Measurements from ENCODE around the gene NOCT.
A peak's percentile ranks its signal among the peaks of the same experiment; 100 is the strongest.

DNA sequence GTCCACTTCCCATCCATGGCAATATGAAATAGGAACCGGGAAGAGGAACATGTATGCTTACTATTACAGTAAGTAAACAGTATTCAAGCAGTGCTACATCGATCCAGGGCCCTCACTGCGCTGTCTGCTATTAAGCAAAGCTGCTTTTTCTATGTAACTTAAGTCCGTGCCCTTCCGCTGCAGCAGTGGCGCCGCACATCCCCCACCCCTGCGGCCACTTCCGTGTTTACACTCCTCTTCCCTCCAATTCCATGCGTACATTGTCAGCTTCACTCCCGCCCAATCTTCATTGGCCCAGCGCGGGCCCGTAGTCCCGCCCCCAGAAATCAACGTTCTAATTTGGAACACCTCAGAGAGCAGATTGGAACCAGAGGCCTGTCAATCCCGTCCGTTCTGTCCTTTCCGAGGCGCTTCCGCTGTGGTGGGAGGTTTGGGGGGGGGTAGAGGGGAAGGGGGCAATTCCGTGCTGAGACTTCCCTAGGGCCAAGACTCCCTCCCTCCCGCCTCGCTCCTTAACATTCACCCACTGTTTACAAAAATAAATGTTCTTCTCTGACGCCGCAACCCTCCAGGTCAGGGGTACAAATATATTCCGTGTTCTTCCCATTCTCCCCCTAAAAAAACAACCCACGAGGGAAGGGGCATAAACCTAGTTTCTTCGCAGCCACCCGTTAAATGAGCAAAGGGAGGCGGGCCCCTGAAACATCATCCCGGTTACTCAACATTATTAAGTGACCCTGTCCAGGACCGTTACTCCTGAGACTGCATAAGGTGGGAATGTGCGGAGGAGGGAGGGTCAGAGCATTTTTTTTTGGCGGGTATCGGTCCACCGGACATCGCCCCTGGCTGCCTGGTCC lies 67.4 kb downstream of the NOCT start:
- TF ChIP-seq EZH2phosphoT487 (IDR thresholded peaks at IDR 0.05; ENCODE audit: unreplicated experiment) (no peak), EZH2 (IDR thresholded peaks at IDR 0.05; ENCODE audit: low read depth, unreplicated experiment) (no peak), POLR2AphosphoS5 (IDR thresholded peaks at IDR 0.05; ENCODE audit: low read depth) (peak; percentile 47), JUNB (IDR thresholded peaks at IDR 0.05; ENCODE audit: unreplicated experiment) (no peak), STAT1 (IDR thresholded peaks at IDR 0.05; ENCODE audit: unreplicated experiment) (no peak), NANOG (IDR thresholded peaks at IDR 0.05; ENCODE audit: borderline replicate concordance) (no peak), CREB1 (CRISPR knock-in tag; IDR thresholded peaks at IDR 0.05; ENCODE audit: low read depth) (peak; percentile 71; the same call in 1 of the 2 replicates), ZNF114 (CRISPR knock-in tag; IDR thresholded peaks at IDR 0.05) (no peak)
- TF ChIP-seq, protein P1, sequence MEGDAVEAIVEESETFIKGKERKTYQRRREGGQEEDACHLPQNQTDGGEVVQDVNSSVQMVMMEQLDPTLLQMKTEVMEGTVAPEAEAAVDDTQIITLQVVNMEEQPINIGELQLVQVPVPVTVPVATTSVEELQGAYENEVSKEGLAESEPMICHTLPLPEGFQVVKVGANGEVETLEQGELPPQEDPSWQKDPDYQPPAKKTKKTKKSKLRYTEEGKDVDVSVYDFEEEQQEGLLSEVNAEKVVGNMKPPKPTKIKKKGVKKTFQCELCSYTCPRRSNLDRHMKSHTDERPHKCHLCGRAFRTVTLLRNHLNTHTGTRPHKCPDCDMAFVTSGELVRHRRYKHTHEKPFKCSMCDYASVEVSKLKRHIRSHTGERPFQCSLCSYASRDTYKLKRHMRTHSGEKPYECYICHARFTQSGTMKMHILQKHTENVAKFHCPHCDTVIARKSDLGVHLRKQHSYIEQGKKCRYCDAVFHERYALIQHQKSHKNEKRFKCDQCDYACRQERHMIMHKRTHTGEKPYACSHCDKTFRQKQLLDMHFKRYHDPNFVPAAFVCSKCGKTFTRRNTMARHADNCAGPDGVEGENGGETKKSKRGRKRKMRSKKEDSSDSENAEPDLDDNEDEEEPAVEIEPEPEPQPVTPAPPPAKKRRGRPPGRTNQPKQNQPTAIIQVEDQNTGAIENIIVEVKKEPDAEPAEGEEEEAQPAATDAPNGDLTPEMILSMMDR (conservative IDR thresholded peaks at IDR 0.05; ENCODE audit: low read depth in 2 of 2), result peak in 1 of 2 experiments; percentile 15; a peak in 1 of 4 replicates
- TF ChIP-seq, protein P2, sequence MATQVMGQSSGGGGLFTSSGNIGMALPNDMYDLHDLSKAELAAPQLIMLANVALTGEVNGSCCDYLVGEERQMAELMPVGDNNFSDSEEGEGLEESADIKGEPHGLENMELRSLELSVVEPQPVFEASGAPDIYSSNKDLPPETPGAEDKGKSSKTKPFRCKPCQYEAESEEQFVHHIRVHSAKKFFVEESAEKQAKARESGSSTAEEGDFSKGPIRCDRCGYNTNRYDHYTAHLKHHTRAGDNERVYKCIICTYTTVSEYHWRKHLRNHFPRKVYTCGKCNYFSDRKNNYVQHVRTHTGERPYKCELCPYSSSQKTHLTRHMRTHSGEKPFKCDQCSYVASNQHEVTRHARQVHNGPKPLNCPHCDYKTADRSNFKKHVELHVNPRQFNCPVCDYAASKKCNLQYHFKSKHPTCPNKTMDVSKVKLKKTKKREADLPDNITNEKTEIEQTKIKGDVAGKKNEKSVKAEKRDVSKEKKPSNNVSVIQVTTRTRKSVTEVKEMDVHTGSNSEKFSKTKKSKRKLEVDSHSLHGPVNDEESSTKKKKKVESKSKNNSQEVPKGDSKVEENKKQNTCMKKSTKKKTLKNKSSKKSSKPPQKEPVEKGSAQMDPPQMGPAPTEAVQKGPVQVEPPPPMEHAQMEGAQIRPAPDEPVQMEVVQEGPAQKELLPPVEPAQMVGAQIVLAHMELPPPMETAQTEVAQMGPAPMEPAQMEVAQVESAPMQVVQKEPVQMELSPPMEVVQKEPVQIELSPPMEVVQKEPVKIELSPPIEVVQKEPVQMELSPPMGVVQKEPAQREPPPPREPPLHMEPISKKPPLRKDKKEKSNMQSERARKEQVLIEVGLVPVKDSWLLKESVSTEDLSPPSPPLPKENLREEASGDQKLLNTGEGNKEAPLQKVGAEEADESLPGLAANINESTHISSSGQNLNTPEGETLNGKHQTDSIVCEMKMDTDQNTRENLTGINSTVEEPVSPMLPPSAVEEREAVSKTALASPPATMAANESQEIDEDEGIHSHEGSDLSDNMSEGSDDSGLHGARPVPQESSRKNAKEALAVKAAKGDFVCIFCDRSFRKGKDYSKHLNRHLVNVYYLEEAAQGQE (IDR thresholded peaks at IDR 0.05; ENCODE audit: unreplicated experiment), result no peak
- TF ChIP-seq, protein P3, sequence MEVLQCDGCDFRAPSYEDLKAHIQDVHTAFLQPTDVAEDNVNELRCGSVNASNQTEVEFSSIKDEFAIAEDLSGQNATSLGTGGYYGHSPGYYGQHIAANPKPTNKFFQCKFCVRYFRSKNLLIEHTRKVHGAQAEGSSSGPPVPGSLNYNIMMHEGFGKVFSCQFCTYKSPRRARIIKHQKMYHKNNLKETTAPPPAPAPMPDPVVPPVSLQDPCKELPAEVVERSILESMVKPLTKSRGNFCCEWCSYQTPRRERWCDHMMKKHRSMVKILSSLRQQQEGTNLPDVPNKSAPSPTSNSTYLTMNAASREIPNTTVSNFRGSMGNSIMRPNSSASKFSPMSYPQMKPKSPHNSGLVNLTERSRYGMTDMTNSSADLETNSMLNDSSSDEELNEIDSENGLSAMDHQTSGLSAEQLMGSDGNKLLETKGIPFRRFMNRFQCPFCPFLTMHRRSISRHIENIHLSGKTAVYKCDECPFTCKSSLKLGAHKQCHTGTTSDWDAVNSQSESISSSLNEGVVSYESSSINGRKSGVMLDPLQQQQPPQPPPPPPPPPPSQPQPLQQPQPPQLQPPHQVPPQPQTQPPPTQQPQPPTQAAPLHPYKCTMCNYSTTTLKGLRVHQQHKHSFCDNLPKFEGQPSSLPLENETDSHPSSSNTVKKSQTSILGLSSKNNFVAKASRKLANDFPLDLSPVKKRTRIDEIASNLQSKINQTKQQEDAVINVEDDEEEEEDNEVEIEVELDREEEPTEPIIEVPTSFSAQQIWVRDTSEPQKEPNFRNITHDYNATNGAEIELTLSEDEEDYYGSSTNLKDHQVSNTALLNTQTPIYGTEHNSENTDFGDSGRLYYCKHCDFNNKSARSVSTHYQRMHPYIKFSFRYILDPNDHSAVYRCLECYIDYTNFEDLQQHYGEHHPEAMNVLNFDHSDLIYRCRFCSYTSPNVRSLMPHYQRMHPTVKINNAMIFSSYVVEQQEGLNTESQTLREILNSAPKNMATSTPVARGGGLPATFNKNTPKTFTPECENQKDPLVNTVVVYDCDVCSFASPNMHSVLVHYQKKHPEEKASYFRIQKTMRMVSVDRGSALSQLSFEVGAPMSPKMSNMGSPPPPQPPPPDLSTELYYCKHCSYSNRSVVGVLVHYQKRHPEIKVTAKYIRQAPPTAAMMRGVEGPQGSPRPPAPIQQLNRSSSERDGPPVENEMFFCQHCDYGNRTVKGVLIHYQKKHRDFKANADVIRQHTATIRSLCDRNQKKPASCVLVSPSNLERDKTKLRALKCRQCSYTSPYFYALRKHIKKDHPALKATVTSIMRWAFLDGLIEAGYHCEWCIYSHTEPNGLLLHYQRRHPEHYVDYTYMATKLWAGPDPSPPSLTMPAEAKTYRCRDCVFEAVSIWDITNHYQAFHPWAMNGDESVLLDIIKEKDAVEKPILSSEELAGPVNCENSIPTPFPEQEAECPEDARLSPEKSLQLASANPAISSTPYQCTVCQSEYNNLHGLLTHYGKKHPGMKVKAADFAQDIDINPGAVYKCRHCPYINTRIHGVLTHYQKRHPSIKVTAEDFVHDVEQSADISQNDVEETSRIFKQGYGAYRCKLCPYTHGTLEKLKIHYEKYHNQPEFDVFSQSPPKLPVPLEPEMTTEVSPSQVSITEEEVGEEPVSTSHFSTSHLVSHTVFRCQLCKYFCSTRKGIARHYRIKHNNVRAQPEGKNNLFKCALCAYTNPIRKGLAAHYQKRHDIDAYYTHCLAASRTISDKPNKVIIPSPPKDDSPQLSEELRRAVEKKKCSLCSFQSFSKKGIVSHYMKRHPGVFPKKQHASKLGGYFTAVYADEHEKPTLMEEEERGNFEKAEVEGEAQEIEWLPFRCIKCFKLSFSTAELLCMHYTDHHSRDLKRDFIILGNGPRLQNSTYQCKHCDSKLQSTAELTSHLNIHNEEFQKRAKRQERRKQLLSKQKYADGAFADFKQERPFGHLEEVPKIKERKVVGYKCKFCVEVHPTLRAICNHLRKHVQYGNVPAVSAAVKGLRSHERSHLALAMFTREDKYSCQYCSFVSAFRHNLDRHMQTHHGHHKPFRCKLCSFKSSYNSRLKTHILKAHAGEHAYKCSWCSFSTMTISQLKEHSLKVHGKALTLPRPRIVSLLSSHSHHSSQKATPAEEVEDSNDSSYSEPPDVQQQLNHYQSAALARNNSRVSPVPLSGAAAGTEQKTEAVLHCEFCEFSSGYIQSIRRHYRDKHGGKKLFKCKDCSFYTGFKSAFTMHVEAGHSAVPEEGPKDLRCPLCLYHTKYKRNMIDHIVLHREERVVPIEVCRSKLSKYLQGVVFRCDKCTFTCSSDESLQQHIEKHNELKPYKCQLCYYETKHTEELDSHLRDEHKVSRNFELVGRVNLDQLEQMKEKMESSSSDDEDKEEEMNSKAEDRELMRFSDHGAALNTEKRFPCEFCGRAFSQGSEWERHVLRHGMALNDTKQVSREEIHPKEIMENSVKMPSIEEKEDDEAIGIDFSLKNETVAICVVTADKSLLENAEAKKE (CRISPR knock-in tag; IDR thresholded peaks at IDR 0.05), result no peak
